CD4-positive, alpha-beta T cell (primary cell): ENCODE measurements around the gene COL23A1. TPM values are rescaled to one million over a fixed set of nuclear protein-coding genes. Genes with fewer than 3 reads are reported as not detected.

ENCODE experiments used
- ATAC-seq: fragments of 200-7000 bp; cut with Tn5 transposase; one replicate; pipeline ENCODE4 v1.10.0; 2022; ENCODE audit warnings: mild to moderate bottlenecking; ENCODE audit not compliant: poor library complexity
- CTCF ChIA-PET: fragments of 350-600 bp; sonication (Branson Sonifier 250); formaldehyde crosslinking; loops from one replicate; lab custom pipeline; 2021; ENCODE audit warnings: antibody characterized with exemption, inconsistent platforms; lab: Charles Lee
- POLR2A ChIA-PET: fragments of 350-600 bp; sonication (Branson Sonifier 250); formaldehyde crosslinking; loops from one replicate; lab custom pipeline; 2021; ENCODE audit warnings: antibody characterized with exemption, inconsistent platforms; lab: Charles Lee
- DNase-seq, 14 experiments: peaks; one replicate each; pipeline ENCODE4 v3.0.0-alpha.2; 2013 to 2020; ENCODE audit warnings: mixed read lengths in 2 of 14
- H3K27ac ChIP-seq, 2 donors: one replicate each; pipeline versions ENCODE4 v1.5.1 to v1.7.0; 2013; ENCODE audit warnings: low read length in 2 of 2, low read depth in 1 of 2, mild to moderate bottlenecking in 1 of 2
- H3K27me3 ChIP-seq, 2 experiments: 1 replicate in 1 of 2; 2 replicates in 1 of 2; pipeline versions ENCODE4 v1.6.1 to v1.7.0; 2013; ENCODE audit warnings: low read length in 2 of 2, control low read depth in 1 of 2, mild to moderate bottlenecking in 1 of 2, moderate library complexity in 1 of 2; ENCODE audit not compliant: insufficient read depth in 2 of 2, control insufficient read depth in 1 of 2
- H3K36me3 ChIP-seq: one replicate; pipeline ENCODE4 v1.6.1; 2013; ENCODE audit warnings: low read length, control low read depth; ENCODE audit not compliant: insufficient read depth
- H3K4me1 ChIP-seq: one replicate; pipeline ENCODE4 v1.6.1; 2013; ENCODE audit warnings: low read length, control low read depth; ENCODE audit not compliant: insufficient read depth
- H3K4me3 ChIP-seq: one replicate; pipeline ENCODE4 v1.5.1; 2013; ENCODE audit warnings: mild to moderate bottlenecking, low read length, moderate library complexity
- H3K9me3 ChIP-seq, 2 experiments: 1 replicate in 1 of 2; 2 replicates in 1 of 2; pipeline versions ENCODE4 v1.6.1 to v1.7.0; 2013; ENCODE audit warnings: low read length in 2 of 2, mild to moderate bottlenecking in 2 of 2, control low read depth in 1 of 2, moderate library complexity in 1 of 2; ENCODE audit not compliant: control insufficient read depth in 1 of 2, insufficient read depth in 1 of 2
- H3K27ac Mint-ChIP-seq: one replicate; pipeline ENCODE4 v1.8.0; 2020; ENCODE audit warnings: mixed read lengths
- H3K27me3 Mint-ChIP-seq: one replicate; pipeline ENCODE4 v1.8.0; 2021; ENCODE audit warnings: mixed read lengths
- H3K36me3 Mint-ChIP-seq: one replicate; pipeline ENCODE4 v1.8.0; 2021; ENCODE audit warnings: low read depth, mixed read lengths
- H3K4me1 Mint-ChIP-seq: one replicate; pipeline ENCODE4 v1.8.0; 2021; ENCODE audit warnings: low read depth, mixed read lengths
- H3K4me3 Mint-ChIP-seq: one replicate; pipeline ENCODE4 v1.8.0; 2020; ENCODE audit warnings: mild to moderate bottlenecking, mixed read lengths
- H3K9me3 Mint-ChIP-seq: one replicate; pipeline ENCODE4 v1.8.0; 2020; ENCODE audit warnings: mixed read lengths
- intact Hi-C, 2 experiments: fragments of 100-400 bp; cut with DNase I in 1 of 2; cut with micrococcal nuclease in 1 of 2; formaldehyde crosslinking; loops; one replicate each; pipeline versions ENCODE4 v1.15.1 to v1.9.0; 2023 to 2025; cut with DNase I, micrococcal nuclease
- total RNA-seq, 174 experiments: library from RNA in 2 of 174; stranded (reverse) in 2 of 174; gene quantifications; one replicate each; pipeline ENCODE4 v1.2.3 and lab custom pipeline; 2021 to 2026
- TF ChIP-seq, protein P1 (sequence below): fragments of 200-600 bp; IDR thresholded peaks from one replicate; pipeline ENCODE4 v1.8.0; 2022; ENCODE audit warnings: antibody characterized with exemption, mild to moderate bottlenecking

COL23A1 gene
- total RNA-seq, 2 experiments from 2014 or later = not detected

- Mint-ChIP-seq H3K9me3 (no peaks in the 10 kb centered on the region), H3K4me1 (no peaks in the 10 kb centered on the region), H3K27me3 (peaks cover 4% of the 10 kb centered on the region), H3K36me3 (no peaks in the 10 kb centered on the region), H3K4me3 (no peak overlapping the region), H3K27ac (no peak overlapping the region)
- DNase-seq (peak in 1 of 14 experiments; percentile 28), ATAC-seq (no peak)
- Histone ChIP-seq H3K36me3 (no peaks in the 10 kb centered on the region), H3K9me3 (no peaks in the 10 kb centered on the region), H3K27me3 (peaks cover 0 to 3% of the 10 kb centered on the region in 2 experiments), H3K4me3 (no peak overlapping the region), H3K4me1 (no peaks in the 10 kb centered on the region), H3K27ac (no peak overlapping the region)
- CTCF ChIA-PET = no interaction called here
- POLR2A ChIA-PET = no interaction called here
- TF ChIP-seq, protein P1, sequence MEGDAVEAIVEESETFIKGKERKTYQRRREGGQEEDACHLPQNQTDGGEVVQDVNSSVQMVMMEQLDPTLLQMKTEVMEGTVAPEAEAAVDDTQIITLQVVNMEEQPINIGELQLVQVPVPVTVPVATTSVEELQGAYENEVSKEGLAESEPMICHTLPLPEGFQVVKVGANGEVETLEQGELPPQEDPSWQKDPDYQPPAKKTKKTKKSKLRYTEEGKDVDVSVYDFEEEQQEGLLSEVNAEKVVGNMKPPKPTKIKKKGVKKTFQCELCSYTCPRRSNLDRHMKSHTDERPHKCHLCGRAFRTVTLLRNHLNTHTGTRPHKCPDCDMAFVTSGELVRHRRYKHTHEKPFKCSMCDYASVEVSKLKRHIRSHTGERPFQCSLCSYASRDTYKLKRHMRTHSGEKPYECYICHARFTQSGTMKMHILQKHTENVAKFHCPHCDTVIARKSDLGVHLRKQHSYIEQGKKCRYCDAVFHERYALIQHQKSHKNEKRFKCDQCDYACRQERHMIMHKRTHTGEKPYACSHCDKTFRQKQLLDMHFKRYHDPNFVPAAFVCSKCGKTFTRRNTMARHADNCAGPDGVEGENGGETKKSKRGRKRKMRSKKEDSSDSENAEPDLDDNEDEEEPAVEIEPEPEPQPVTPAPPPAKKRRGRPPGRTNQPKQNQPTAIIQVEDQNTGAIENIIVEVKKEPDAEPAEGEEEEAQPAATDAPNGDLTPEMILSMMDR = no peak
- intact Hi-C loops = no loop called here
These were observed 135.2 kb downstream of the COL23A1 start for GRCh38 chr5:178454821-178455479.

GRCh38 chr5:178454303-178454702 is 135.9 kb downstream of the COL23A1 start:
- no peaks in the 10 kb centered on the region for H3K9me3 Mint-ChIP-seq
- Histone ChIP-seq H3K9me3 (no peaks in the 10 kb centered on the region), H3K27me3 (peaks cover 0 to 7% of the 10 kb centered on the region in 2 experiments), H3K4me1 (no peaks in the 10 kb centered on the region), H3K4me3 (no peak overlapping the region), H3K27ac (no peak overlapping the region), H3K36me3 (no peaks in the 10 kb centered on the region)
- ATAC-seq (no peak), DNase-seq (no peak)
- POLR2A ChIA-PET = no interaction called here
- TF ChIP-seq, protein P1 = no peak
- no peak overlapping the region for H3K27ac Mint-ChIP-seq
- H3K4me3 Mint-ChIP-seq = no peak overlapping the region
- no peaks in the 10 kb centered on the region for H3K4me1 Mint-ChIP-seq
- H3K36me3 Mint-ChIP-seq = no peaks in the 10 kb centered on the region
- CTCF ChIA-PET = no interaction called here
- intact Hi-C loops = no loop called here
- H3K27me3 Mint-ChIP-seq = peaks cover 8% of the 10 kb centered on the region

- Mint-ChIP-seq H3K27ac (no peak overlapping the region), H3K9me3 (no peaks in the 10 kb centered on the region), H3K4me3 (no peak overlapping the region), H3K36me3 (no peaks in the 10 kb centered on the region), H3K27me3 (peaks cover 13% of the 10 kb centered on the region), H3K4me1 (no peaks in the 10 kb centered on the region)
- Histone ChIP-seq H3K4me1 (no peaks in the 10 kb centered on the region), H3K27ac (no peak overlapping the region), H3K27me3 (peaks cover 0 to 7% of the 10 kb centered on the region in 2 experiments), H3K9me3 (no peaks in the 10 kb centered on the region), H3K36me3 (no peaks in the 10 kb centered on the region), H3K4me3 (no peak overlapping the region)
- ChIA-PET CTCF (no interaction called here), POLR2A (no interaction called here)
- no peak for ATAC-seq
- TF ChIP-seq, protein P1 = no peak
- DNase-seq = peak in 1 of 14 experiments; percentile 13
- intact Hi-C loops = no loop called here
These were observed 137.0 kb downstream of the COL23A1 start for GRCh38 chr5:178453224-178453623.
